GM12878 (cell line): ENCODE results near the gene ARSA. TPM values are rescaled to one million over a fixed set of nuclear protein-coding genes. Genes with fewer than 3 reads are reported as not detected.

ENCODE experiments used
- BACH1 ChIP-seq: fragments of 450-650 bp; IDR thresholded peaks from 2 replicates; pipeline ENCODE4 v1.6.1; 2017; ENCODE audit warnings: mild to moderate bottlenecking, borderline replicate concordance
- BHLHE40 ChIP-seq, 2 experiments: fragments of 450-650 bp in 1 of 2; IDR thresholded peaks; 2 replicates each; pipeline ENCODE4 v1.6.1; 2011 to 2017; ENCODE audit warnings: low read depth in 2 of 2, borderline replicate concordance in 1 of 2, improper control_type of control experiment in 1 of 2, low read length in 1 of 2, mild to moderate bottlenecking in 1 of 2
- CEBPZ ChIP-seq: fragments of 150-350 bp; IDR thresholded peaks from 2 replicates; pipeline ENCODE4 v1.6.1; 2016; ENCODE audit warnings: low read depth, low read length
- ELK1 ChIP-seq: IDR thresholded peaks from 2 replicates; pipeline ENCODE4 v1.6.1; 2012; ENCODE audit warnings: low read depth, low read length, improper control_type of control experiment
- KAT2A ChIP-seq: conservative IDR thresholded peaks from 2 replicates; pipeline ENCODE4 v1.6.1; 2011; ENCODE audit warnings: low read depth, low read length; ENCODE audit not compliant: control insufficient read depth
- KDM1A ChIP-seq: fragments of 200-600 bp; sonication (generic); IDR thresholded peaks from 2 replicates; pipeline ENCODE4 v1.6.1; 2016; ENCODE audit warnings: borderline replicate concordance
- NKRF ChIP-seq: fragments of 450-650 bp; conservative IDR thresholded peaks from 2 replicates; pipeline ENCODE4 v1.6.1; 2017; ENCODE audit warnings: mild to moderate bottlenecking, moderate library complexity
- NR2F1 ChIP-seq: fragments of 450-650 bp; conservative IDR thresholded peaks from 2 replicates; pipeline ENCODE4 v1.6.1; 2017; ENCODE audit warnings: mild to moderate bottlenecking
- PKNOX1 ChIP-seq: fragments of 450-650 bp; IDR thresholded peaks from 2 replicates; pipeline ENCODE4 v1.6.1; 2016; ENCODE audit warnings: mild to moderate bottlenecking
- POLR2A ChIP-seq: IDR thresholded peaks from 2 replicates; pipeline ENCODE4 v1.6.1; 2011; ENCODE audit warnings: low read depth, mild to moderate bottlenecking, low read length
- RB1 ChIP-seq: fragments of 450-650 bp; formaldehyde crosslinking; IDR thresholded peaks from 2 replicates; pipeline ENCODE4 v1.6.1; 2017; ENCODE audit warnings: mild to moderate bottlenecking, borderline replicate concordance
- SMAD5 ChIP-seq: IDR thresholded peaks from 2 replicates; pipeline ENCODE4 v1.6.1; 2016; ENCODE audit warnings: antibody characterized with exemption, low read depth
- SMARCA5 ChIP-seq: fragments of 450-650 bp; IDR thresholded peaks from 2 replicates; pipeline ENCODE4 v1.6.1; 2017; ENCODE audit warnings: mild to moderate bottlenecking
- SP1 ChIP-seq: IDR thresholded peaks from one replicate; pipeline ENCODE4 v1.6.1; 2011; ENCODE audit warnings: low read depth, low read length
- SRF ChIP-seq, 2 experiments: IDR thresholded peaks; 2 replicates each; pipeline ENCODE4 v1.6.1; 2011; ENCODE audit warnings: low read depth in 2 of 2, low read length in 2 of 2, mild to moderate bottlenecking in 1 of 2, moderate library complexity in 1 of 2
- TCF3 ChIP-seq: IDR thresholded peaks from 2 replicates; pipeline ENCODE4 v1.6.1; 2012; ENCODE audit warnings: low read depth, mild to moderate bottlenecking, low read length, borderline replicate concordance; ENCODE audit not compliant: insufficient read depth
- ZNF24 ChIP-seq: fragments of 450-650 bp; IDR thresholded peaks from 2 replicates; pipeline ENCODE4 v1.6.1; 2017; ENCODE audit warnings: antibody characterized with exemption, mild to moderate bottlenecking
- ZNF622 ChIP-seq: fragments of 450-650 bp; IDR thresholded peaks from 2 replicates; pipeline ENCODE4 v1.6.1; 2017; ENCODE audit warnings: mild to moderate bottlenecking, inconsistent platforms
- ZNF687 ChIP-seq: fragments of 450-650 bp; IDR thresholded peaks from 2 replicates; pipeline ENCODE4 v1.6.1; 2017; ENCODE audit warnings: mild to moderate bottlenecking, moderate library complexity
- polyA plus RNA-seq, 11 experiments: library from polyadenylated mRNA; depleted of rRNA in 4 of 11; unstranded in 6 of 11; stranded (reverse) in 5 of 11; fragments of >200 nt; fragmentation: Nextera tagmentation in 4 of 11; fragmentation: Illumina TruSeq in 1 of 11; extraction: Ambion mirVana in 4 of 11; extraction: Trizol in 1 of 11; gene quantifications; 1 replicate in 1 of 11; 2 replicates in 10 of 11; pipeline versions ENCODE4 v1.2.1 to v1.2.3, GENCODE V29; 2011 to 2016; ENCODE audit warnings: inconsistent platforms in 2 of 11, missing spikeins in 2 of 11, low read depth in 1 of 11
- total RNA-seq, 4 experiments: library from RNA; depleted of rRNA in 3 of 4; stranded (reverse); fragments of >200 nt in 3 of 4; fragmentation: Illumina TruSeq in 1 of 4; extraction: Trizol in 1 of 4; gene quantifications; 2 replicates each; pipeline versions ENCODE4 v1.2.1 to v1.2.3, GENCODE V29; 2013 to 2021

Gene ARSA
- total and polyA plus RNA-seq, 10 of the 15 experiments (the other 5 are each of a cell fraction or from before 2014, with no cell fraction given): 0.39 to 26.3 (median 9.8) TPM

GRCh38 chr22:50620593-50621355, 7.2 kb downstream of the ARSA start (continued):
- TF ChIP-seq ZNF687: no peak
- TF ChIP-seq PKNOX1: peak; percentile 67
- TF ChIP-seq ZNF622: no peak
- TF ChIP-seq SRF (IDR thresholded peaks at IDR 0.05; ENCODE audit: low read depth in 2 of 2, low read length in 2 of 2): 0 out of 4 replicates have a peak, but pooled peaks of 1 of the 2 experiments have one; percentile 18
- no peak for TF ChIP-seq ELK1
- TF ChIP-seq BHLHE40 (IDR thresholded peaks at IDR 0.05; ENCODE audit: borderline replicate concordance in 1 of 2, low read depth in 2 of 2, low read length in 1 of 2): peak; percentile 97 to 99
- TF ChIP-seq KDM1A: peak; percentile 98; the same call in 1 of the 2 replicates
- no peak for TF ChIP-seq NR2F1
- TF ChIP-seq SP1: no peak
- TF ChIP-seq ZNF24: no peak
- TF ChIP-seq RB1: no peak
- TF ChIP-seq KAT2A: no peak
- peak; percentile 71 for TF ChIP-seq POLR2A
- peak; percentile 47 for TF ChIP-seq NKRF
- TF ChIP-seq SMARCA5: no peak
- TF ChIP-seq CEBPZ: no peak
- no peak for TF ChIP-seq TCF3
- 0 out of 2 replicates have a peak, but pooled peaks have one; percentile 40 for TF ChIP-seq BACH1
- TF ChIP-seq SMAD5: no peak
